IMR-90 (cell line): ENCODE data around the gene FAM186B. TPM values are rescaled to one million over a fixed set of nuclear protein-coding genes. Genes with fewer than 3 reads are reported as not detected.
A peak's percentile ranks its signal among the peaks of the same experiment; 100 is the strongest.

Experiments used
- ATAC-seq: fragments of 200-7000 bp; cut with Tn5 transposase; 2 replicates; pipeline ENCODE4 v1.9.1; 2020; ENCODE audit warnings: low read depth, mild to moderate bottlenecking, moderate library complexity
- BruUV-seq: library from RNA; stranded (reverse); fragments of 400-500 nt; replicated peaks from 2 replicates; lab custom pipeline; 2021; lab: Mats Ljungman, UMichigan
- CTCF ChIA-PET: fragments of 300-600 bp; formaldehyde crosslinking; extraction: SDS; loops from one replicate; lab custom pipeline; 2021; ENCODE audit warnings: antibody characterized with exemption; lab: Yijun Ruan, JAX
- POLR2A ChIA-PET: fragments of 300-600 bp; sonication (Branson Sonifier 250); formaldehyde crosslinking; loops from one replicate; lab custom pipeline; 2022; ENCODE audit warnings: antibody characterized with exemption; ENCODE audit not compliant: unreplicated experiment; lab: Charles Lee
- DNase-seq: peaks from one replicate; pipeline ENCODE4 v3.0.0; 2013
- H2AFZ ChIP-seq: replicated peaks from 2 replicates; pipeline ENCODE3; 2013; ENCODE audit warnings: low read length, mild to moderate bottlenecking; ENCODE audit not compliant: poor library complexity
- H2AK5ac ChIP-seq: 2 replicates; pipeline ENCODE4 v1.6.1; 2013; ENCODE audit warnings: low read depth, low read length, inconsistent platforms
- H2AK9ac ChIP-seq: replicated peaks from 2 replicates; pipeline ENCODE3; 2013; ENCODE audit warnings: mild to moderate bottlenecking, low read depth, low read length, moderate library complexity; ENCODE audit not compliant: poor library complexity
- H2BK120ac ChIP-seq: 2 replicates; pipeline ENCODE4 v1.6.1; 2013; ENCODE audit warnings: low read depth, low read length, inconsistent platforms
- H2BK15ac ChIP-seq: 3 replicates; pipeline ENCODE4 v1.6.1; 2013; ENCODE audit warnings: low read depth, low read length, inconsistent platforms
- H2BK20ac ChIP-seq: 2 replicates; pipeline ENCODE4 v1.6.1; 2013; ENCODE audit warnings: low read depth, mild to moderate bottlenecking, inconsistent platforms, low read length, moderate library complexity
- H2BK5ac ChIP-seq: 2 replicates; pipeline ENCODE4 v1.6.1; 2013; ENCODE audit warnings: mild to moderate bottlenecking, low read depth, low read length, inconsistent platforms; ENCODE audit not compliant: poor library complexity, severe bottlenecking
- H3K14ac ChIP-seq: replicated peaks from 2 replicates; pipeline ENCODE4 v1.6.1; 2013; ENCODE audit warnings: low read depth, low read length, inconsistent platforms
- H3K18ac ChIP-seq: 2 replicates; pipeline ENCODE4 v1.6.1; 2013; ENCODE audit warnings: low read depth, low read length, control low read depth
- H3K23ac ChIP-seq: 2 replicates; pipeline ENCODE4 v1.6.1; 2013; ENCODE audit warnings: low read depth, low read length, inconsistent platforms
- H3K27ac ChIP-seq: 2 replicates; pipeline ENCODE4 v1.5.1; 2013; ENCODE audit warnings: mild to moderate bottlenecking, control low read depth, low read length; ENCODE audit not compliant: insufficient read depth
- H3K27me3 ChIP-seq: 2 replicates; pipeline ENCODE4 v1.6.1; 2013; ENCODE audit warnings: low read length; ENCODE audit not compliant: control insufficient read depth, insufficient read depth
- H3K36me3 ChIP-seq: 2 replicates; pipeline ENCODE4 v1.6.1; 2013; ENCODE audit warnings: low read length, mixed read lengths; ENCODE audit not compliant: control insufficient read depth, insufficient read depth
- H3K4ac ChIP-seq: 2 replicates; pipeline ENCODE4 v1.6.1; 2013; ENCODE audit warnings: low read depth, low read length, inconsistent platforms
- H3K4me1 ChIP-seq: 2 replicates; pipeline ENCODE4 v1.6.1; 2013; ENCODE audit warnings: low read length, mixed read lengths; ENCODE audit not compliant: control insufficient read depth, insufficient read depth
- H3K4me2 ChIP-seq: 2 replicates; pipeline ENCODE4 v1.6.1; 2013; ENCODE audit warnings: low read depth, mild to moderate bottlenecking, control low read depth, low read length, moderate library complexity
- H3K4me3 ChIP-seq: 2 replicates; pipeline ENCODE4 v1.5.1; 2013; ENCODE audit warnings: low read depth, mild to moderate bottlenecking, control low read depth, low read length, moderate library complexity; ENCODE audit not compliant: insufficient read depth
- H3K56ac ChIP-seq: 2 replicates; pipeline ENCODE4 v1.6.1; 2013; ENCODE audit warnings: low read length, inconsistent platforms; ENCODE audit not compliant: insufficient read depth; ENCODE audit errors: extremely low read depth
- H3K79me1 ChIP-seq, 2 experiments: 2 replicates each; pipeline ENCODE4 v1.6.1; 2013; ENCODE audit warnings: low read length in 2 of 2, inconsistent platforms in 1 of 2, low read depth in 1 of 2
- H3K9ac ChIP-seq: 2 replicates; pipeline ENCODE4 v1.6.1; 2013; ENCODE audit warnings: low read depth, low read length, control low read depth
- H3K9me1 ChIP-seq: 2 replicates; pipeline ENCODE4 v1.6.1; 2013; ENCODE audit warnings: low read length, inconsistent platforms; ENCODE audit not compliant: insufficient read depth
- H3K9me3 ChIP-seq: 2 replicates; pipeline ENCODE4 v1.6.1; 2013; ENCODE audit warnings: low read length; ENCODE audit not compliant: control insufficient read depth, insufficient read depth
- H4K20me1 ChIP-seq: 2 replicates; pipeline ENCODE4 v1.6.1; 2013; ENCODE audit warnings: low read length, inconsistent platforms; ENCODE audit not compliant: insufficient read depth
- H4K5ac ChIP-seq: 2 replicates; pipeline ENCODE4 v1.6.1; 2013; ENCODE audit warnings: mild to moderate bottlenecking, low read depth, low read length, control low read depth
- H4K8ac ChIP-seq, 2 experiments: 2 replicates each; pipeline ENCODE4 v1.6.1; 2013; ENCODE audit warnings: low read depth in 2 of 2, low read length in 2 of 2, control low read depth in 1 of 2, inconsistent platforms in 1 of 2
- H4K91ac ChIP-seq: 2 replicates; pipeline ENCODE4 v1.6.1; 2013; ENCODE audit warnings: low read depth, low read length, inconsistent platforms; ENCODE audit not compliant: insufficient read depth
- CEBPB ChIP-seq: IDR thresholded peaks from 2 replicates; pipeline ENCODE4 v1.6.1; 2012; ENCODE audit warnings: low read depth, low read length, improper control_type of control experiment
- CTCF ChIP-seq: conservative IDR thresholded peaks from 2 replicates; pipeline ENCODE4 v1.5.1; 2012; ENCODE audit warnings: mild to moderate bottlenecking, low read depth, low read length, improper control_type of control experiment
- FOS ChIP-seq: fragments of 150-350 bp; IDR thresholded peaks from 2 replicates; pipeline ENCODE4 v1.6.1; 2016; ENCODE audit warnings: low read depth, low read length
- MAFK ChIP-seq: IDR thresholded peaks from 2 replicates; pipeline ENCODE4 v1.6.1; 2012; ENCODE audit warnings: low read depth, low read length, improper control_type of control experiment
- MAZ ChIP-seq: IDR thresholded peaks from 2 replicates; pipeline ENCODE4 v1.6.1; 2012; ENCODE audit warnings: low read depth, mild to moderate bottlenecking, low read length, improper control_type of control experiment, moderate library complexity, borderline replicate concordance
- MXI1 ChIP-seq: IDR thresholded peaks from 2 replicates; pipeline ENCODE4 v1.6.1; 2012; ENCODE audit warnings: low read depth, mild to moderate bottlenecking, low read length, moderate library complexity, borderline replicate concordance
- NFE2L2 ChIP-seq: fragments of 150-350 bp; IDR thresholded peaks from 2 replicates; pipeline ENCODE4 v1.6.1; 2016; ENCODE audit warnings: low read depth, mild to moderate bottlenecking, low read length
- RCOR1 ChIP-seq: IDR thresholded peaks from 2 replicates; pipeline ENCODE4 v1.6.1; 2012; ENCODE audit warnings: mild to moderate bottlenecking, low read length, improper control_type of control experiment; ENCODE audit not compliant: insufficient replicate concordance
- SMC3 ChIP-seq: fragments of 150-350 bp; IDR thresholded peaks from 2 replicates; pipeline ENCODE4 v1.6.1; 2016; ENCODE audit warnings: low read depth, mild to moderate bottlenecking, antibody characterized with exemption, low read length, moderate library complexity
- USF2 ChIP-seq: fragments of 150-350 bp; IDR thresholded peaks from 2 replicates; pipeline ENCODE4 v1.6.1; 2017; ENCODE audit warnings: mild to moderate bottlenecking, antibody characterized with exemption, low read length, low read depth
- WGBS, 2 experiments: methylation state at CpG; one replicate each; pipeline versions ENCODE4 v1.1.5 to v1.1.7; 2013; ENCODE audit warnings: missing lambda C conversion rate in 2 of 2; ENCODE audit not compliant: insufficient read length in 1 of 2; ENCODE audit errors: extremely low coverage in 2 of 2; 5-methylcytosine and 5-hydroxymethylcytosine counted together
- dilution Hi-C: fragments of 300-500 bp; cut with HindIII; formaldehyde crosslinking; loops from one replicate; pipeline ENCODE4 v1.14.3; 2018; ENCODE audit warnings: low sequenced_read_pairs; ENCODE audit not compliant: unreplicated experiment
- in situ Hi-C: fragments of 300-500 bp; cut with MboI; formaldehyde crosslinking; loops from 3 replicates; pipeline ENCODE4 v1.14.3; 2019; ENCODE audit warnings: low sequenced_read_pairs, inconsistent platforms, mixed read lengths
- intact Hi-C: fragments of 100-400 bp; cut with micrococcal nuclease; formaldehyde crosslinking; loops from 2 replicates; pipeline ENCODE4 v1.10.0; 2022
- polyA plus RNA-seq, 3 experiments: library from polyadenylated mRNA; depleted of rRNA; stranded (reverse); fragments of >200 nt; gene quantifications; 2 replicates each; pipeline ENCODE4 v1.2.3, GENCODE V29; 2012; ENCODE audit warnings: low replicate concordance in 1 of 3
- total RNA-seq: library from RNA; depleted of rRNA; stranded (reverse); fragments of >200 nt; gene quantifications from 2 replicates; pipeline ENCODE4 v1.2.3, GENCODE V29; 2012

Gene FAM186B
- total and polyA plus RNA-seq, 2 of the 4 experiments (the other 2 are of a cell fraction) = 0.10 to 0.18 TPM

GRCh38 chr12:49540229-49541139 lies 65.0 kb downstream of the FAM186B start (continued):
- TF ChIP-seq FOS = no peak

GRCh38 chr12:49539406-49540228 lies 65.8 kb downstream of the FAM186B start:
- Histone ChIP-seq H3K27me3 (peaks cover 64% of the 10 kb centered on the region), H3K79me1 (no peaks in the 10 kb centered on the region), H2AK9ac (peak overlapping the region; percentile 72), H3K36me3 (no peaks in the 10 kb centered on the region), H3K9me3 (no peaks in the 10 kb centered on the region), H4K8ac (no peak overlapping the region), H3K4me2 (no peak overlapping the region), H4K20me1 (no peaks in the 10 kb centered on the region; the same call in 1 of the 2 replicates), H3K56ac (no peak overlapping the region), H4K91ac (no peak overlapping the region), H2BK15ac (no peak overlapping the region), H2AK5ac (no peak overlapping the region), H2BK5ac (no peak overlapping the region), H3K18ac (no peak overlapping the region), H2BK120ac (no peak overlapping the region), H3K4me1 (0 out of 2 replicates have a peak, but pooled peaks cover 2% of the 10 kb centered on the region), H2AFZ (peak overlapping the region; percentile 58), H2BK20ac (no peak overlapping the region), H3K9me1 (no peaks in the 10 kb centered on the region), H3K23ac (peak overlapping the region; percentile 85), H3K9ac (no peak overlapping the region), H3K14ac (no peak overlapping the region), H4K5ac (no peak overlapping the region), H3K27ac (no peak overlapping the region), H3K4ac (no peak overlapping the region), H3K4me3 (no peak overlapping the region)
- no peak for TF ChIP-seq CEBPB
- TF ChIP-seq FOS = no peak
- no peak for TF ChIP-seq MXI1
- TF ChIP-seq USF2 = no peak
- TF ChIP-seq MAZ = no peak
- TF ChIP-seq CTCF = no peak
- TF ChIP-seq MAFK = no peak
- no peak for TF ChIP-seq RCOR1
- TF ChIP-seq SMC3 = no peak
- TF ChIP-seq NFE2L2 = no peak
- intact Hi-C loops (no loop called here), in situ Hi-C loops (no loop called here), dilution Hi-C loops (no loop called here)
- ChIA-PET POLR2A (interaction anchor here (1.0 kb wide), 1 partner anchor 181 kb away, joined by 3 read pairs; no protein-coding TSS in a partner anchor), CTCF (no interaction called here)
- ATAC-seq (no peak), DNase-seq (no peak)
- WGBS, 2 experiments = 10% methylated on average over 22 of the region's 47 CpGs; no CpG with 5 or more reads in 1 of the 2 experiments
- BruUV-seq = no TSS peak
